SU-DHL-6 (cell line): ENCODE measurements around the gene TANGO6.

ENCODE experiments used
- H2AFZ ChIP-seq: fragments of 200-600 bp; sonication (generic); 2 replicates; pipeline ENCODE4 v1.6.1; 2014; ENCODE audit warnings: low read depth, mild to moderate bottlenecking, moderate library complexity, mixed read lengths, antibody characterized with exemption, low read length; ENCODE audit not compliant: severe bottlenecking
- H3F3A ChIP-seq: fragments of 200-600 bp; shearing (Covaris generic); 2 replicates; pipeline ENCODE4 v1.6.0; 2016; ENCODE audit warnings: antibody characterized with exemption, mild to moderate bottlenecking; ENCODE audit not compliant: insufficient read depth
- H3K27ac ChIP-seq: fragments of 200-600 bp; sonication (generic); 2 replicates; pipeline ENCODE4 v1.5.1; 2016; ENCODE audit warnings: low read depth, mild to moderate bottlenecking, low read length, moderate library complexity, mixed read lengths
- H3K27me3 ChIP-seq: fragments of 200-600 bp; sonication (generic), shearing (Covaris generic); 2 replicates; pipeline ENCODE4 v1.6.0; 2014; ENCODE audit warnings: mild to moderate bottlenecking, low read length
- H3K36me3 ChIP-seq: fragments of 200-600 bp; sonication (generic); 2 replicates; pipeline ENCODE4 v1.6.1; 2014; ENCODE audit warnings: mild to moderate bottlenecking, low read length, mixed read lengths
- H3K4me2 ChIP-seq: fragments of 300-600, 200-600 bp; shearing (Covaris generic), sonication (generic); 2 replicates; pipeline ENCODE4 v1.6.0; 2014; ENCODE audit warnings: low read length, low read depth, mild to moderate bottlenecking; ENCODE audit not compliant: poor library complexity, severe bottlenecking
- H3K4me3 ChIP-seq: fragments of 200-600 bp; sonication (generic); 2 replicates; pipeline ENCODE4 v1.5.1; 2014; ENCODE audit warnings: antibody characterized with exemption, low read length, mild to moderate bottlenecking, mixed read lengths; ENCODE audit not compliant: insufficient read depth, poor library complexity, severe bottlenecking
- H3K79me2 ChIP-seq: fragments of 200-600 bp; sonication (generic); 2 replicates; pipeline ENCODE4 v1.6.1; 2014; ENCODE audit warnings: mild to moderate bottlenecking, low read length, moderate library complexity; ENCODE audit not compliant: insufficient read depth
- H3K9ac ChIP-seq: fragments of 200-600 bp; sonication (generic); 2 replicates; pipeline ENCODE4 v1.7.0; 2014; ENCODE audit warnings: mild to moderate bottlenecking, low read length
- H3K9me2 ChIP-seq: fragments of 200-600 bp; sonication (generic); replicated peaks from 2 replicates; pipeline ENCODE4 v1.6.1; 2014; ENCODE audit warnings: low read length; ENCODE audit not compliant: insufficient read depth
- H3K9me3 ChIP-seq: fragments of 200-600 bp; sonication (generic); 2 replicates; pipeline ENCODE4 v1.6.1; 2014; ENCODE audit warnings: low read length, mixed read lengths; ENCODE audit not compliant: insufficient read depth
- H4K20me1 ChIP-seq: fragments of 200-600 bp; sonication (generic); 2 replicates; pipeline ENCODE4 v1.6.1; 2014; ENCODE audit warnings: low read depth, mild to moderate bottlenecking, antibody characterized with exemption, low read length, moderate library complexity, mixed read lengths
- CTCF ChIP-seq: fragments of 200-600 bp; sonication (generic); IDR thresholded peaks from one replicate; pipeline ENCODE4 v1.5.1; 2017; ENCODE audit warnings: antibody characterized with exemption, mild to moderate bottlenecking, low read length, moderate library complexity; ENCODE audit not compliant: insufficient read depth, poor library complexity, severe bottlenecking
- EZH2phosphoT487 ChIP-seq: fragments of 200-600 bp; sonication (generic), shearing (Covaris generic); conservative IDR thresholded peaks from 2 replicates; pipeline ENCODE4 v1.6.1; 2018; ENCODE audit warnings: mild to moderate bottlenecking, antibody characterized with exemption, low read length, moderate library complexity, mixed read lengths

Gene TANGO6

GRCh38 chr16:69078073-69078472, 234.7 kb downstream of the TANGO6 start:
- H3K4me2 ChIP-seq = no peak overlapping the region
- no peak overlapping the region for H3K27ac ChIP-seq
- no peaks in the 10 kb centered on the region for H3K27me3 ChIP-seq
- H3K4me3 ChIP-seq = no peak overlapping the region
- no peak overlapping the region for H3K9ac ChIP-seq
- H2AFZ ChIP-seq = no peak overlapping the region
- H3F3A ChIP-seq = no peaks in the 10 kb centered on the region
- TF ChIP-seq EZH2phosphoT487 (no peak), CTCF (no peak)
- no peaks in the 10 kb centered on the region for H3K9me3 ChIP-seq
- no peaks in the 10 kb centered on the region for H4K20me1 ChIP-seq
- H3K79me2 ChIP-seq = no peaks in the 10 kb centered on the region
- no peaks in the 10 kb centered on the region for H3K9me2 ChIP-seq
- no peaks in the 10 kb centered on the region for H3K36me3 ChIP-seq

DNA sequence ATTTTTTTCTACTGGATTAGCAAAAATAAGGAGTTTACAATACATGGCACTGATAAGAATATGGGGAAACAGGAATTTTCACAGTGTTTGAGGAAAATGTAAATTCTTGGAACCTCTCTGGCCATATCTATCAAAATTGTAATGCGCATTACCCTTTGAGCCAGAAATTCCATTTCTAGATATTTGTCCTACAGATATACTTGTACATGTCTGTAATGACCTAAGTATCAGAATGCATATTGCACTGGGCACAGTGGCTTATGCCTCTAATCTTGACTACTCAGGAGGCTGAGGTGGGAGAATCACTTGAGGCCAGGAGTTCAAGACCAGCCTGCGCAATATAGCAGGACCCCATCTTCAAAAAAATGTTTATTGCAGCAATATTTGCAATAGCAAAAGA, 236.4 kb downstream of the TANGO6 start:
- H3K4me3 ChIP-seq = no peak overlapping the region
- no peaks in the 10 kb centered on the region for H4K20me1 ChIP-seq
- H3K4me2 ChIP-seq = no peak overlapping the region
- H3F3A ChIP-seq = no peaks in the 10 kb centered on the region
- H3K9ac ChIP-seq = no peak overlapping the region
- H3K27ac ChIP-seq = no peak overlapping the region
- TF ChIP-seq EZH2phosphoT487 (no peak), CTCF (no peak)
- no peaks in the 10 kb centered on the region for H3K36me3 ChIP-seq
- H3K79me2 ChIP-seq = no peaks in the 10 kb centered on the region
- H2AFZ ChIP-seq = no peak overlapping the region
- H3K27me3 ChIP-seq = no peaks in the 10 kb centered on the region
- no peaks in the 10 kb centered on the region for H3K9me2 ChIP-seq
- H3K9me3 ChIP-seq = no peaks in the 10 kb centered on the region

DNA sequence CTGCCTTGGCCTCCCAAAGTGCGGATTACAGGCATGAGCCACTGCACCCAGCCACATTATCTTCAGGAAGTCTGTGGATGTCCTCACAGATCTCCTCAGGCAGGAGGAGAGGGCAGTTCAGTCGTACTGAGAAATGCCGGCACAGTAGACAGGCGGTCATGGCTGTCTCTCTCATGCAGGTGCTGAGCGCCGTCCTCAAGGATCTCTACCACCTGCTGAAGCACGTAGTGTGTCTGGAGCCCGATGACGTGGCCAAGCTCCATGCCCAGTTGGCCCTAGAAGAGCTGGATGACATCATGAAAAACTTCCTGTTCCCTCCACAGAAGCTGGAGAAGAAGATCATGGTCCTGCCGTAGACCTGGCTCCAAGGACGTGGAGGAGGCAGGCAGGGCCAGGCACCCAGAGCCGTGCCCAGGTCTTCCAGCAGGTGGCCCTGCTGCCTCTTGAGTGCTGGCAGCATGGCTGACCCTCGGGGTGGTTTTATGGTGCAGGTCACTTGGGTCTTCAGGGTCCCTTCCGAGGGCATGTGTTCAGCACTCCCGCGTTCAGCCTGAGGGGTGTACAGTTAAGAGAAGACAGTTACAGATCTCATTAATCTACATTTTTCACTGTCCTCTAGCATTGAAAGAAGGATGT, 240.1 kb downstream of the TANGO6 start:
- Histone ChIP-seq H3K9me3 (no peaks in the 10 kb centered on the region), H3K27ac (no peak overlapping the region), H3K4me2 (no peak overlapping the region), H3K36me3 (no peaks in the 10 kb centered on the region), H3K9me2 (no peaks in the 10 kb centered on the region), H3K79me2 (no peaks in the 10 kb centered on the region), H2AFZ (no peak overlapping the region), H3K27me3 (no peaks in the 10 kb centered on the region), H4K20me1 (no peaks in the 10 kb centered on the region), H3F3A (no peaks in the 10 kb centered on the region), H3K4me3 (no peak overlapping the region), H3K9ac (no peak overlapping the region)
- no peak for TF ChIP-seq CTCF
- no peak for TF ChIP-seq EZH2phosphoT487
